Measurements from ENCODE around the gene IL23R.

GRCh38 chr1:67290236-67290635 lies 124.0 kb downstream of the IL23R start:
- TF ChIP-seq POLR2A (IDR thresholded peaks at IDR 0.05) (no peak), CTCF (IDR thresholded peaks at IDR 0.05) (no peak)
